Measurements from ENCODE around the gene WFDC11.

DNA sequence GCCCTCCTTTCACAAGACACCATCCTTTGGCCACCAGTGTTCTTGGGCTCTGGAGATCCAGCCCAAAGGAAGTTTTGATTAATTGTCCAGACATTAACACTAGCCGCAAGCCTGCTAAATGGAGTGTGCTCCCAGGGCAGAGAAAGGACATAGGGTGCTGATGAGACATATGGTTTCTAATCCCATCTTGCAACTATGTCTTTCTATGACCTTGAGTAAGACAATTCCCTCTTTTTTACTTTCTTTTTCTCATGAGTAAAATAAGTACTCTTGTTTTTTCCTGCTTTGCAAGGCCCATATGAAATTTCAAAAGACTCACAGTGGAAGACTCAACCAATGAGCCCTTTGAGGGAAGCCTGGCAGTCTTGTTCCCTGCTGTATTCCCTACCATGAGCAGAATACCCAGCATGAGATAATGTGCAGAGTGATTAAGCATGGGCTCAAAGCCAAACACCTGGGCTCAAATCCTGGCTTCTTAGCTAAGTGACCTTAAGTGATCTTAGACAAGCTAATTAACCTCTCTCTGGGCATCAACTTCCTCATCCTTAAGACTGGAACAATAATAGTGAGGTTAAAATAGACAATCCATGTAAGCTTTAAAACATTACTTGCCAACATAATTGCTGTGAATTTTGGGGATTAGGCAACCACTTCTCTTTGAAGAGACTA is 35.1 kb upstream of the WFDC11 start, which contains the start of gene WFDC10B:
- no peak for TF ChIP-seq POLR2A (IDR thresholded peaks at IDR 0.05; ENCODE audit: low read depth, low read length)
- TF ChIP-seq FOS (IDR thresholded peaks at IDR 0.05; ENCODE audit: borderline replicate concordance, insufficient read depth, low read length), result no peak
- TF ChIP-seq, protein P1, sequence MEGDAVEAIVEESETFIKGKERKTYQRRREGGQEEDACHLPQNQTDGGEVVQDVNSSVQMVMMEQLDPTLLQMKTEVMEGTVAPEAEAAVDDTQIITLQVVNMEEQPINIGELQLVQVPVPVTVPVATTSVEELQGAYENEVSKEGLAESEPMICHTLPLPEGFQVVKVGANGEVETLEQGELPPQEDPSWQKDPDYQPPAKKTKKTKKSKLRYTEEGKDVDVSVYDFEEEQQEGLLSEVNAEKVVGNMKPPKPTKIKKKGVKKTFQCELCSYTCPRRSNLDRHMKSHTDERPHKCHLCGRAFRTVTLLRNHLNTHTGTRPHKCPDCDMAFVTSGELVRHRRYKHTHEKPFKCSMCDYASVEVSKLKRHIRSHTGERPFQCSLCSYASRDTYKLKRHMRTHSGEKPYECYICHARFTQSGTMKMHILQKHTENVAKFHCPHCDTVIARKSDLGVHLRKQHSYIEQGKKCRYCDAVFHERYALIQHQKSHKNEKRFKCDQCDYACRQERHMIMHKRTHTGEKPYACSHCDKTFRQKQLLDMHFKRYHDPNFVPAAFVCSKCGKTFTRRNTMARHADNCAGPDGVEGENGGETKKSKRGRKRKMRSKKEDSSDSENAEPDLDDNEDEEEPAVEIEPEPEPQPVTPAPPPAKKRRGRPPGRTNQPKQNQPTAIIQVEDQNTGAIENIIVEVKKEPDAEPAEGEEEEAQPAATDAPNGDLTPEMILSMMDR (IDR thresholded peaks at IDR 0.05; ENCODE audit: extremely low read depth in 1 of 2, insufficient read depth in 1 of 2, low read depth in 1 of 2, low read length in 2 of 2), result no peak
- TF ChIP-seq JUN (IDR thresholded peaks at IDR 0.05; ENCODE audit: borderline replicate concordance, insufficient read depth, insufficient read length, low read depth), result no peak
- TF ChIP-seq, protein P2, sequence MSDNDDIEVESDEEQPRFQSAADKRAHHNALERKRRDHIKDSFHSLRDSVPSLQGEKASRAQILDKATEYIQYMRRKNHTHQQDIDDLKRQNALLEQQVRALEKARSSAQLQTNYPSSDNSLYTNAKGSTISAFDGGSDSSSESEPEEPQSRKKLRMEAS (IDR thresholded peaks at IDR 0.05; ENCODE audit: insufficient read depth, insufficient read length), result no peak
- TF ChIP-seq EZH2 (IDR thresholded peaks at IDR 0.05; ENCODE audit: borderline replicate concordance, low read depth, low read length, severe bottlenecking), result no peak
- no peak for TF ChIP-seq POLR2AphosphoS5 (IDR thresholded peaks at IDR 0.05; ENCODE audit: insufficient read depth, low read depth, low read length)
- TF ChIP-seq MYC (IDR thresholded peaks at IDR 0.05; ENCODE audit: low read depth, low read length), result no peak
- TF ChIP-seq GATA2 (IDR thresholded peaks at IDR 0.05; ENCODE audit: insufficient read depth, insufficient read length, low read depth, low read length), result no peak

Measured in endothelial cell of umbilical vein (primary cell).